HepG2 (cell line): ENCODE data around the gene SPTBN5. TPM values are rescaled to one million over a fixed set of nuclear protein-coding genes. Genes with fewer than 3 reads are reported as not detected.

Experiments
- ATM ChIP-seq: fragments of 450-650 bp; IDR thresholded peaks from 2 replicates; pipeline ENCODE4 v1.7.1; 2017; ENCODE audit warnings: mild to moderate bottlenecking, borderline replicate concordance
- CBX1 ChIP-seq: IDR thresholded peaks from one replicate; pipeline ENCODE4 v1.6.1; 2016; ENCODE audit warnings: antibody characterized with exemption, low read depth
- CENPBD1 ChIP-seq: sonication (generic); formaldehyde crosslinking; IDR thresholded peaks from 2 replicates; pipeline ENCODE4 v1.8.0; 2022; ENCODE audit warnings: missing genetic modification reagents, low read depth, mild to moderate bottlenecking, borderline replicate concordance
- EEA1 ChIP-seq: sonication (generic); formaldehyde crosslinking; IDR thresholded peaks from 2 replicates; pipeline ENCODE4 v1.5.1; 2020; ENCODE audit warnings: mild to moderate bottlenecking, missing genetic modification reagents, borderline replicate concordance
- EP300 ChIP-seq, 3 experiments: sonication (generic) in 1 of 3; formaldehyde crosslinking in 1 of 3; IDR thresholded peaks; 2 replicates each; pipeline versions ENCODE4 v1.5.1 to v1.6.1; 2011 to 2020; ENCODE audit warnings: low read depth in 2 of 3, low read length in 2 of 3, borderline replicate concordance in 1 of 3, improper control_type of control experiment in 1 of 3, mild to moderate bottlenecking in 1 of 3, missing genetic modification reagents in 1 of 3, moderate library complexity in 1 of 3
- FOXK2 ChIP-seq: fragments of 450-650 bp; IDR thresholded peaks from 2 replicates; pipeline ENCODE4 v1.6.1; 2016
- FOXP4 ChIP-seq: sonication (generic); formaldehyde crosslinking; IDR thresholded peaks from 2 replicates; pipeline ENCODE4 v1.4.0; 2020; ENCODE audit warnings: missing genetic modification reagents
- GLI4 ChIP-seq: sonication (generic); formaldehyde crosslinking; IDR thresholded peaks from 2 replicates; pipeline ENCODE4 v1.5.1; 2020; ENCODE audit warnings: missing genetic modification reagents, mild to moderate bottlenecking, moderate library complexity, borderline replicate concordance
- HHEX ChIP-seq: IDR thresholded peaks from 2 replicates; pipeline ENCODE4 v1.6.1; 2016; ENCODE audit warnings: control low read depth
- HMG20B ChIP-seq: conservative IDR thresholded peaks from 2 replicates; pipeline ENCODE4 v1.6.1; 2016; ENCODE audit warnings: missing genetic modification reagents, missing compliant biosample characterization
- HOXA3 ChIP-seq: sonication (generic); formaldehyde crosslinking; IDR thresholded peaks from 2 replicates; pipeline ENCODE4 v1.5.0; 2020; ENCODE audit warnings: missing genetic modification reagents
- HOXA9 ChIP-seq: sonication (generic); formaldehyde crosslinking; IDR thresholded peaks from 2 replicates; pipeline ENCODE4 v1.8.1; 2022; ENCODE audit warnings: missing genetic modification reagents, mild to moderate bottlenecking, moderate library complexity, borderline replicate concordance
- ISL2 ChIP-seq: sonication (generic); formaldehyde crosslinking; IDR thresholded peaks from 2 replicates; pipeline ENCODE4 v1.5.0; 2020; ENCODE audit warnings: missing genetic modification reagents
- KLF12 ChIP-seq: sonication (generic); formaldehyde crosslinking; IDR thresholded peaks from 2 replicates; pipeline ENCODE4 v1.4.0; 2020; ENCODE audit warnings: missing genetic modification reagents, borderline replicate concordance
- MBD4 ChIP-seq: IDR thresholded peaks from 2 replicates; pipeline ENCODE4 v1.6.1; 2012; ENCODE audit warnings: low read length, inconsistent platforms, borderline replicate concordance
- NFE2 ChIP-seq: sonication (generic); formaldehyde crosslinking; IDR thresholded peaks from 2 replicates; pipeline ENCODE4 v1.4.0; 2020; ENCODE audit warnings: missing genetic modification reagents
- PATZ1 ChIP-seq: sonication (generic); formaldehyde crosslinking; IDR thresholded peaks from 2 replicates; pipeline ENCODE4 v1.4.0; 2020; ENCODE audit warnings: missing genetic modification reagents
- SMYD3 ChIP-seq: sonication (generic); formaldehyde crosslinking; IDR thresholded peaks from 2 replicates; pipeline ENCODE4 v1.8.1; 2023; ENCODE audit warnings: mild to moderate bottlenecking, missing genetic modification reagents
- SYNCRIP ChIP-seq: fragments of 200-400 bp; formaldehyde crosslinking; IDR thresholded peaks from 2 replicates; pipeline ENCODE4 v1.6.1; 2018; ENCODE audit warnings: mild to moderate bottlenecking, low read depth, low read length; ENCODE audit not compliant: insufficient read depth
- TCF7 ChIP-seq: sonication (generic); IDR thresholded peaks from 2 replicates; pipeline ENCODE4 v1.6.1; 2016; ENCODE audit warnings: antibody characterized with exemption, low read depth
- TCF7L2 ChIP-seq: IDR thresholded peaks from 2 replicates; pipeline ENCODE4 v1.6.1; 2011; ENCODE audit warnings: mild to moderate bottlenecking, low read depth, low read length, moderate library complexity
- TEAD3 ChIP-seq: optimal IDR thresholded peaks from 2 replicates; pipeline ENCODE3; 2016; ENCODE audit warnings: borderline replicate concordance
- XRCC5 ChIP-seq: fragments of 200-400 bp; formaldehyde crosslinking; optimal IDR thresholded peaks from 2 replicates; pipeline ENCODE3; 2017; ENCODE audit warnings: mild to moderate bottlenecking, low read length
- ZMYM4 ChIP-seq: sonication (generic); formaldehyde crosslinking; IDR thresholded peaks from 2 replicates; pipeline ENCODE4 v1.8.1; 2023; ENCODE audit warnings: mild to moderate bottlenecking, missing genetic modification reagents
- ZNF160 ChIP-seq: sonication (generic); formaldehyde crosslinking; IDR thresholded peaks from 2 replicates; pipeline ENCODE4 v1.8.0; 2022; ENCODE audit warnings: mild to moderate bottlenecking, inconsistent platforms, missing genetic modification reagents
- ZNF24 ChIP-seq: fragments of 450-650 bp; IDR thresholded peaks from 2 replicates; pipeline ENCODE4 v1.6.1; 2017; ENCODE audit warnings: antibody characterized with exemption, mild to moderate bottlenecking
- ZNF431 ChIP-seq: sonication (generic); formaldehyde crosslinking; IDR thresholded peaks from 2 replicates; pipeline ENCODE4 v1.9.0; 2022; ENCODE audit warnings: missing genetic modification reagents, low read depth, mild to moderate bottlenecking, borderline replicate concordance
- ZNF546 ChIP-seq: sonication (generic); formaldehyde crosslinking; conservative IDR thresholded peaks from 2 replicates; pipeline ENCODE4 v1.8.1; 2023; ENCODE audit warnings: mild to moderate bottlenecking, missing genetic modification reagents
- ZNF766 ChIP-seq: sonication (generic); formaldehyde crosslinking; IDR thresholded peaks from 2 replicates; pipeline ENCODE4 v1.5.0; 2020; ENCODE audit warnings: missing genetic modification reagents, borderline replicate concordance
- ZSCAN25 ChIP-seq: sonication (generic); formaldehyde crosslinking; IDR thresholded peaks from 2 replicates; pipeline ENCODE4 v1.8.0; 2022; ENCODE audit warnings: mild to moderate bottlenecking, missing genetic modification reagents
- polyA plus RNA-seq, 8 experiments: library from polyadenylated mRNA; depleted of rRNA in 3 of 8; stranded (reverse) in 7 of 8; unstranded in 1 of 8; fragments of >200 nt; fragmentation: Illumina TruSeq in 4 of 8; extraction: Trizol in 4 of 8; gene quantifications; 2 replicates each; pipeline versions ENCODE4 v1.2.1 to v1.2.3, GENCODE V29; 2011 to 2016; ENCODE audit warnings: low read depth in 4 of 8, missing spikeins in 1 of 8, mixed read lengths in 1 of 8; ENCODE audit not compliant: insufficient read depth in 1 of 8
- total RNA-seq, 5 experiments: library from RNA; depleted of rRNA; stranded (reverse); fragments of >200 nt; fragmentation: Illumina TruSeq; extraction: Trizol; gene quantifications; 2 replicates each; pipeline ENCODE4 v1.2.3, GENCODE V29; 2016; ENCODE audit warnings: low read depth in 1 of 5

SPTBN5 gene
- total and polyA plus RNA-seq, 2 of the 13 experiments (the other 11 are each of a cell fraction or from before 2014, with no cell fraction given), result 0.01 to 0.07 TPM

- TF ChIP-seq HMG20B (CRISPR knock-in tag) (peak; percentile 88), ATM (no peak), KLF12 (CRISPR knock-in tag) (no peak), CENPBD1 (CRISPR knock-in tag) (no peak), EEA1 (no peak), TEAD3 (CRISPR knock-in tag) (peak; percentile 95), NFE2 (CRISPR knock-in tag) (no peak), ZNF546 (CRISPR knock-in tag) (no peak), HHEX (CRISPR knock-in tag) (peak; percentile 92), ZNF160 (CRISPR knock-in tag) (no peak), HOXA3 (CRISPR knock-in tag) (no peak), FOXP4 (peak; percentile 69), ZNF431 (CRISPR knock-in tag) (no peak), GLI4 (no peak), HOXA9 (no peak), CBX1 (no peak), ISL2 (CRISPR knock-in tag) (0 out of 2 replicates have a peak, but pooled peaks have one; percentile 30), MBD4 (no peak), TCF7 (0 out of 2 replicates have a peak, but pooled peaks have one; percentile 23), FOXK2 (no peak), SMYD3 (CRISPR knock-in tag) (no peak), XRCC5 (no peak), EP300 (IDR thresholded peaks at IDR 0.05; ENCODE audit: low read depth in 2 of 2, low read length in 2 of 2) (peak in 1 of 2 experiments; percentile 51; a peak in 1 of 4 replicates), EP300 (CRISPR knock-in tag; IDR thresholded peaks at IDR 0.05; ENCODE audit: borderline replicate concordance) (no peak), ZSCAN25 (CRISPR knock-in tag) (no peak), PATZ1 (CRISPR knock-in tag) (0 out of 2 replicates have a peak, but pooled peaks have one; percentile 21), ZNF766 (CRISPR knock-in tag) (no peak), TCF7L2 (no peak), SYNCRIP (no peak), ZMYM4 (CRISPR knock-in tag) (no peak), ZNF24 (no peak)
Measured at GRCh38 chr15:41928100-41928499, 34.2 kb upstream of the SPTBN5 start (continued).
